Fibroblast of mammary gland (primary cell): ENCODE results near the gene DHFR2.

Experiments
- DNase-seq: peaks from one replicate; pipeline ENCODE4 v3.0.0-alpha.2; 2010; ENCODE audit warnings: low read depth
- H3K4me3 ChIP-seq: 2 replicates; pipeline ENCODE4 v1.5.1; 2011; ENCODE audit warnings: low read depth, mild to moderate bottlenecking, low read length, moderate library complexity; ENCODE audit not compliant: control insufficient read depth
- CTCF ChIP-seq: conservative IDR thresholded peaks from 2 replicates; pipeline ENCODE4 v1.5.1; 2011; ENCODE audit warnings: low read depth, low read length, inconsistent platforms; ENCODE audit not compliant: control insufficient read depth, insufficient read depth

The DHFR2 gene

GRCh38 chr3:94020293-94020692 lies 42.4 kb downstream of the DHFR2 start:
- H3K4me3 ChIP-seq: no peak overlapping the region
- no peak for DNase-seq
- TF ChIP-seq CTCF: no peak

GRCh38 chr3:94019659-94020058 lies 43.1 kb downstream of the DHFR2 start:
- TF ChIP-seq CTCF: no peak
- DNase-seq: no peak
- H3K4me3 ChIP-seq: no peak overlapping the region

- no peak overlapping the region for H3K4me3 ChIP-seq
- DNase-seq: no peak
- no peak for TF ChIP-seq CTCF
Measured at GRCh38 chr3:94015025-94015424, 47.7 kb downstream of the DHFR2 start.

- no peak for TF ChIP-seq CTCF
- DNase-seq: no peak
- H3K4me3 ChIP-seq: no peak overlapping the region
Measured at GRCh38 chr3:94012185-94012584, 50.5 kb downstream of the DHFR2 start.

GRCh38 chr3:94011233-94011711 lies 51.4 kb downstream of the DHFR2 start:
- DNase-seq: no peak
- no peak overlapping the region for H3K4me3 ChIP-seq
- TF ChIP-seq CTCF: no peak

- H3K4me3 ChIP-seq: no peak overlapping the region
- no peak for DNase-seq
- no peak for TF ChIP-seq CTCF
Measured at GRCh38 chr3:94009608-94010007, 53.1 kb downstream of the DHFR2 start.

- H3K4me3 ChIP-seq: no peak overlapping the region
- DNase-seq: no peak
- TF ChIP-seq CTCF: no peak
Measured at GRCh38 chr3:94008253-94008652, 54.5 kb downstream of the DHFR2 start.
